NCI-H524 treated with DMSO at 0.1 percent for 48 hours (cell line): ENCODE measurements around the gene RAB3IP.
A peak's percentile ranks its signal among the peaks of the same experiment; 100 is the strongest.

Experiments
- DNase-seq: peaks from one replicate; lab custom pipeline; 2025; lab: John Stamatoyannopoulos, UW

Gene RAB3IP, protein sequence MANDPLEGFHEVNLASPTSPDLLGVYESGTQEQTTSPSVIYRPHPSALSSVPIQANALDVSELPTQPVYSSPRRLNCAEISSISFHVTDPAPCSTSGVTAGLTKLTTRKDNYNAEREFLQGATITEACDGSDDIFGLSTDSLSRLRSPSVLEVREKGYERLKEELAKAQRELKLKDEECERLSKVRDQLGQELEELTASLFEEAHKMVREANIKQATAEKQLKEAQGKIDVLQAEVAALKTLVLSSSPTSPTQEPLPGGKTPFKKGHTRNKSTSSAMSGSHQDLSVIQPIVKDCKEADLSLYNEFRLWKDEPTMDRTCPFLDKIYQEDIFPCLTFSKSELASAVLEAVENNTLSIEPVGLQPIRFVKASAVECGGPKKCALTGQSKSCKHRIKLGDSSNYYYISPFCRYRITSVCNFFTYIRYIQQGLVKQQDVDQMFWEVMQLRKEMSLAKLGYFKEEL

DNA sequence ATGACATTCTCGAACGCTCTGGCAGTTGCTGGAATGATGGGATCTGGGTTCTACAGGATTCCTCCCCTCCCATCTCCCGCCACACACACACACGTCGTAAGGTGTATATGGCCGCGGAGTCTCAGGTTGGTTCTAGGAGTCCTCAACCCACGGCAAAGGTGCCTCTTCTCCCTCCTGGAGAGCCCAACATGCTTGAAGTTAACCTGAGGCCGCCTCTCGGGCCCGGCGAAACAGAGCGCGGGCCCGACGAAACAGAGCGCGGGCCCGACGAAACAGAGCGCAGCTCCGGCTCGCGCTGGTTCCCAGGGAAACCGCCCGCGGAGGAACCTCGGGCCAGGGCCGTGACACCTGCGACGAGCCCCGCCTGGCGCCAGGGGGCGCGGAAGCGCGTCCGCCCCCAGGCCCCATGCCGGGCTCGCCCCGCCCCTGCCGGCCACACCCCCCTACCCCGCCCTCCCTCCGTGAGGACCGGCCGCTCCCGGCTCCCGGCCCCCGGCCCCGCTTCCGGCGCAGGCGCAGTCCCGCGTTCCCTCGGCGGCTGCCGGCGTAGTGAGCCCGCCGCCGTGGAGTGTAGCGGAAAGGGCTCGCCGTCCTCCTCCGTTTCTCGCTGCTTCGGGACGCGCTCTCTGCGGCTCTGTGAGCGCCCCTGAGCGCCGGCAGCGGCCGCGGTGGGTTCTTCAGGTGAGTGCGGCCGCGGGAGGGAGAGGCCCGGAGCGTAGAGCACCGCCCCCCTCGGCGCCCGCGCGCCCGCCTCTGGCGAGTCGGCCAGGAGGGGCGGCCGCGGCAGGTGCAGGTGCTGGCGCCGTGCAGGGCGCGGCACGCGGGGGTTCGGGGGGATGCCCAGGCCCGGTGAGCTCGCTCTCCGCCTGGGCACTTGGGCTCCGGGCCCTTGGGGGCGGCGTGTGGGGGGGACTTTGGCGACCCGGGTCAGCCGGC is at the start of gene RAB3IP:
Gene RAB3IP (plus strand): TSS at position 510 of the 936 bp plus-strand sequence. CDS start 16,549 bp downstream, outside the sequence.
- DNase-seq = no peak

DNA sequence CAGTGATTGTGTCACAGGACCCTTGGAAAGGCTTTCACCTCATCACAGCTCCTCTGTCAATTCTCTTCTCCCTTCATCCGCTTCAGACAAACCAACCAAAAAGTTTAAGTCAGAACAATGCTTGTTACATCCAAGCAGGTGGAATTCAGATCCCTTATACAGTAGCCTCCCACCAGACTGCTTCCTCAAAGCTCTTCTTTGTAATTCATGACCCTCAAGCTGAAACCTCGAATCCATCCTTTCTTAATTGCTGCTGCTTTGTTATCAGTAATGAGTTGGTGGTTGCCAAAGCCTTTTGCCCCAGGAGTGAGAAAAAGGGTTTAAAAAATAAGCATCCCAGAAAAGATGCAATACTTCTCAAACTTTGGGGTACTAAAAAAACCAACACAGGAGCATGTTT is 49.0 kb upstream of the RAB3IP start:
- no peak for DNase-seq

DNA sequence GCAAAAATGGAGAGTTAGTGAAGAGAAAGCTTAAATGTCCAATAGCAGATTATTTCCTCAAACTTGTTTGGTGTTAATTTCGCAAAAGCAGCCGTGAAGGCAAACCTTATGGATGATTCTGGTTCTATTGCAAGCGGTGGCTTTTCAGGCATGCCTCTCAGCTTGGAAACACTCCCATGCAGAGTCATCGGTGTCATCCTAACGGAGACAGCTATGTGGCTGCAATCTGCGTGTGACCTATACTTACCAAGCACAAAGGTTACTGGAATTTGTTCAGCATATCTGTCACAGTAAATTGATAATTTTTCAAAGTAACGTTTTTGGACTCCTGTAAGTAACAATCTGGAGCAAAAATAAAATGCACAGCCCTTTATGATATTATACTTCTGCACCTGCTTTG is 44.5 kb upstream of the RAB3IP start:
- DNase-seq = no peak

DNA sequence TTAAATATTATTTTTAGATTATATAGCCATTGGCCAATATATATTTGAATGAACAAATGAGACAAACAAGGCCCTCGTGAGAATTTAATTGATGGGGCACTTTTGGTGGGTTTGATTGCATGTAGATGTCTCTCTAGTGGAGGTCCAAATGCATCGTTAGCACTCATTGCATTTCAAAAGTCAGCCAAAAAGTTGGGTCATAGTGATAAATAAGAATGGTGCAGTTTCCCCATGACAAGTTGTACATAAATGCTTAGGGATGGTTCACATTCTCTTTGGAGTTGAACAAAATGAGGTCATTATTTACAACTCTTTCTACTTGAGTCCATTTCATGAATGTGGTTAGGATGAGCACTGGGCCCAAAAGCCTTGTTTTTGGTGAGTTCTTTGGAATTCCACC is 40.6 kb upstream of the RAB3IP start:
- no peak for DNase-seq

DNA sequence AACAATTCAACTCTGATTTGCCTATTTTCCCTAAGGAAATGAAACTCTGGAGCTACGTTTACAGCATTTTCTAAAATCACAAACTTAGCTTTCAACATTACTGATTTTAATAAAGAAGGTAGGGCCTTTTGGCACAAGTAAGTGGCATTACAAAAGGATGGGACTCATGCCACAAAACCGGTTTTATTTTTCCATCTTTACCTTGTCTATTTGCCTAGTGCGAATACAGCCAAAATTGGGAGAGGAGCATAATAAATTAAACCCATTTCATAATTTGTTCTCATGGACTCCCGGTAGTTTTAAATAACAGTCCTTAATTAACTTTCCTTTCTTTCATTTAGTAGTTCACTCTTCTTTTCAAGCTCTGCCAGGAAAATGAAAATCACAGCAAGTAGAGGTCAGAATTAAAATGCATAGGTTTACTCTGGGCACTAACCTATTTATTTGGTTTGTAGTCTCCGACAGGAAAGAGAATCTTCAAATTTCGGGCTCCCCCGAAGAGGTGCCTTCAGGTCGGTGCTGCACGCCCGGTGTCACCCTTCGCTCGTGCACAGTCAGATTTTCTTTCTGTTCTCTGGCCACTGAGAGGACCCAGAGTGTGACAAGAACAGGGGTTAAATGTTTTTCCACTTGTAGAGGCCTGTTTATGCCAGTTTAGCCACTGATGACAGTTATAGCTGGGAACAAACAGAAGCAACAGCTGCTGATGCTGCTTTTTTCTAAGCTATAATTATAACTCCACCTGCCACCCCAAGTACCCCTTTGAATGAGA is 39.7 kb upstream of the RAB3IP start, which contains the start of gene BEST3:
Gene BEST3 (minus strand): TSS at position 535 of the 772 bp plus-strand sequence. CDS start 1,505 bp downstream, outside the sequence.
- DNase-seq = no peak

DNA sequence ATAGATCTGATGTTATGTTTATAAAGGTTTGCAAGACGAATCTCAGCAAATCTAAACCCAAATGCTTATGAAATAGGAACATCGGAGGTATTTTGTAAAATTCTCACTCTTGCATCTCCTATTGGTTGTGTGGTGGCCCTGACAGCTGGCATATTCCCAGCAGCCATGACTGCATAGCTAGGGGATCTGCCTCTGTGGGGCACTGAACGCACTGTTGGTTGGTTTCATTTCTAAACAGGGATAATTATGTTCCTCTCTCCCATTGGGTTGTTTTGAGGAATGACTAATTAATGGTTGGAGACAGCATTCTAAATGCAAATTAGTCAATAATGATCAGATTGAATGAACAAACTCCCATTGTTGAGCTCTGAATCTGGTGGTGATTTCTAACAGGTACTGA is 36.8 kb upstream of the RAB3IP start:
- no peak for DNase-seq

DNA sequence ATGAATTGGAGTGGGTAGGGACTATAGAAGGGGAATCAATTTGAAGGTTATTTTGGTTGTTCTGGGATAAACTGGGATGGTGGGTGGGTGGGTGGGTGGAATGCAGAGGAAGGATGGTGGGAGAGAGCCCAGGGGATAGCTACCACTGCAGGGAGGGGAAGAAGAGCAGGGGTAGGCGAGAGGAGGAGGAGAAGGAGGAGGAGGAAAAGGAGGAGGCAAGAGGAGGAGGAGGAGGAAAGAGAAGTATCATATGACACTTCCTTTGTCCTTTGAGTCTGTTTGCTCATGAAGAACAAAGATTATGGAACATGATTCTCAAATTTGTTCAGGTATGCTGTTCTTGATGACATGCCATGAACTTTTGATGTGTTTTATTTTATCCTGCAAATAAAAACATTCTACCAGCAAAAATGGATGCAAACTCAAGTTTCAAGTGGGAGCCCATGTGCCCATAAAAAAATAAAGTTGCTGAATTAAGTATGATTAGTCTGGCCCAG is 35.5 kb upstream of the RAB3IP start:
- no peak for DNase-seq

DNA sequence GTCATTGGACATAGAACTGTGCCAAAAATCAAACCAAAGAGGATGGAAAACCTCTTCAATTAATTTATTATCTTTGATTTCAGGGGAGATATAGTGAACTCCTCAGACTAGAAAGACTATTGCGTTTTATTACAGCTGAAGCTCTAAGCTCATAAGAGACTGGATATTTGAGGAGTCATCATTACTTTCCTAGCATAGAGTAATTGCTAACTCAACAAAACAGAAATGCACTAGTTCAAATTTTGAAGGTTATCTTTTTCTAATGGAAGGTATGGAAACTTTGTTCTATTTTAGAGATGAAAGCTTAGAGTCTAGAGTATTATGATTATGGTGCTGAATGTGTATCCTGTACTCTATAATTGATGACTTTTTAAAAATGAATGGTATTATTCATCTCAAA is 34.3 kb upstream of the RAB3IP start:
- DNase-seq = no peak

DNA sequence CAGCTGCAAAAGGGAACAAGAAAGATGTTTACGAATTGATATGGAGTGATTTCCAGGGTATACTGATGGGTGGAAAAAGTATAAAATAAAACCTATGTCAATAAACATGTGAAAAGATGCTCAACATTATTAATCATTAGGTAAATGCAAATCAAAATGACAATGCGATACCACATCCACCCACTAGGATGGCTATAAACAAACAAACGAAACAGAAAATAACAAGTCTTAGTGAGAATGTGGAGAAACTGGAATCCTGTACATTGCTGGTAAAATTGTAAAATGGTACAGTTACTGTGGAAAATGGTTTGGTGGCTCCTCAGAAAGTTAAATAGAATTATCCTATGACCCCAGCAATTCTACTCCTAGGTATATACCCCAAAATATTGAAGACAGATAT is 30.0 kb upstream of the RAB3IP start:
- no peak for DNase-seq

DNA sequence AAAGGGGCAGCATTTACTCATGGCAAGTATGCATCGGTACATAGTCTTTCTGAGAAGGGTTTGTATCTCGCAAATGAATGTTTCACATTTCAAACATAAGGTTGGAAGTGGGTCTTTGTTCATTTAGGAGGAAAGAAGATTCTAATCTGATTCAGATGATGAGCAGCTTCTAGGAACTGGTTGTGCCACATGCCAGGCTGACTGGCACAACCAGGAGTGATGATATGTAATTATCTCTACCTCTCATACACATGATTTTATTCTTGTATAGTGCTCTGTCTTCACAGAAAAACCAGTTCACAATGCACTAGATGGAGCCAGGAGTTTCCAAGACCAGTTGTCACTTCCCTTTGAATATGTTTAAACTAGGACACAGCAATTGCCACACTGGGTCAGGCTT is 25.8 kb upstream of the RAB3IP start:
- DNase-seq = no peak

DNA sequence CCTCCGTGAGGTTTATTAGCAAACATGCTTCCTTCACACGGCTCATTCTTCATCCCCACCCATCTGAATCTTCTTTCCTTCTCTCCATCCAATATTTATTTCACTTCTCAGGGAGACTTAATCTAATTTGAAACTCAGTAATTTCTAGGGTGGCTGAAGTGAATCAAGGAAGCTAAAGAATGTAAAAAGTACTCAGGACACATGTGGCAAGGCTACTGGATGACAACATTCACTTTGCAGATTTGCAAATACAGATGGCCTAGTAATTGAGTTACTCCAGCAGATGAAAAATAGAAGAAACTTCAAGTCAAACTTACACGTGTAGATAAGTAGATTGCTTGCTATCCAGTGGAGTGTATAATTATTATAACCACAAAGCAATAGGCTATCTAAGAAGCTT is 24.1 kb upstream of the RAB3IP start:
- no peak for DNase-seq

DNA sequence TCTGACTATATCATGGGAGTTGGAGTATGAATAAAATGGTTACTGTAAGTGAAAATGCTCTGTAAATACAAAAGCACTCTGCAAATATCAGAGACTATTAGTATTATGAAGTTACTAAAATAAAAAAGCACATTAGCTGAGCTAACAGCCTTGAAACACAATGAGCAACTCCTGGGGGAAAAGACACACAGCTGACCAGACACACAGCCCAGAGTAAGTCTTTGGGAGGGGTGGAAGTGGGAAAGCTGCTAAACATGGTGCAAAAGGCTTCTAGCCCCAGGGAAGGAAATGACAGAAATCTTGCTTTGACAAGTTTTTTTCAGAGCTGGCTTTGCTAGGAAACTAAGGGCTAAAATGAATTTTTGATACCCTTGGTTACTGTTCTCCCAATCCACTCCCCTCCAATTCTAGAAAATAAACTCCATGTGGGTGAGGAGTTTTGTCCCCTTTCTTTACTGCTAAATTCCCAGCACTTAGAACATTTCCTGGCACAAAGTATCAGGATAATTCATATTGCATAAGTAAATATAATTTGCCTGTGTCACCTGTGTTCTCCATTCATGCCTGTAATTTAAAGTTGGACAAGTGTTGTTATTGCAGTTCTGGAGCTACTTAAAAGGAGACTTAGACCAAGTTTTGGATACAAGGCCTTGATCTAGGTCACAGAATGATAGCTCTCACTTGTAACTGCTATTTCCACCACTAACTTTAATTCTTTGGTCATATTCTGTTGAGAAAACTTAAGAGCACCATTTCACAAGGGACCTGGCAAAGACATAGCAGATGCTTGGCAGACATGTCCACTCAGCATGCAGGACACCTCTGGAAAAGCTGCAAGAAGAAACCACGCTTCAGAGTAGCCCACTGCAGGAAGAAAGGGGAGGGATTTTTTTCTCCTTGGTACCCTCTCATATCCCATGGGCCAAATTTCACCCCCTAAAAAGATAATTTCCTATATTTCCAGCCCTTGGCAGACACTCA is 19.0 kb upstream of the RAB3IP start:
- no peak for DNase-seq

DNA sequence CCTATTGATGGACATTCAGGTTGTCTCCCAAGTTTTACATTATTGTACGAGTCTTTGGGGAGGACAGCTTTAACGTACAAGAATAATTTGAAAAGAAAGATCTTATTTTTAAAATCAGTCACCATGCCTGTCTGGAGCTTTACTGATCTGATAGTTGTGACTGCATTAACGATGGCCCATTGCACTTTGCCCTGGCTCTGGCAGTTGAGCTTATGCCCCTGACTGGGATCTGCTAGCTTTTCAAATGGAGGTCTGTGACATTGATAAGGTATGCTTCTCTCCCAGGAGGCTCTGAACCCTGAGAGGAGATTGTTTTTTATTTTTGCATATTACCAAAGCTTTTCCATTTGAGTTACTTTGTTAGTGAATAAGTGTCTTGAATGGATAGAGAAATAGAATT is 17.9 kb upstream of the RAB3IP start:
- DNase-seq = no peak

DNA sequence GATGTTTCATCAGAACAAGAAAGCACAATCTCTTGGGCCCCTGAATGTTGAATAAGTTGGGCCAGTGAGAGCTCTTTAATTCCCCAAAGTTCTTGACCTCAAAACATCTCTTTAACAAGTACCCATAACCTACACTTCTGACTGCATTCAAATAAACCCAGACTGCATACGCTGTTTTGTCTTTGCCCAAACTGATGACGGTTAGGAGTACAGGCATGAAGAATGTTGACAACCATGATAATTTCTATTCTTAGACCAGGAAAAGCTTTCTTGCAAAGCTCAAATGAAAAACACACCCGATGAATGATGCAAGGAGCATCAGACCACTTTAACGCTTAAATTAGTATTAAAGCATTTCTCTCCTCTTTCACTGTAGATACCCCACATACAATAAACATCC is 11.7 kb upstream of the RAB3IP start:
- no peak for DNase-seq

DNA sequence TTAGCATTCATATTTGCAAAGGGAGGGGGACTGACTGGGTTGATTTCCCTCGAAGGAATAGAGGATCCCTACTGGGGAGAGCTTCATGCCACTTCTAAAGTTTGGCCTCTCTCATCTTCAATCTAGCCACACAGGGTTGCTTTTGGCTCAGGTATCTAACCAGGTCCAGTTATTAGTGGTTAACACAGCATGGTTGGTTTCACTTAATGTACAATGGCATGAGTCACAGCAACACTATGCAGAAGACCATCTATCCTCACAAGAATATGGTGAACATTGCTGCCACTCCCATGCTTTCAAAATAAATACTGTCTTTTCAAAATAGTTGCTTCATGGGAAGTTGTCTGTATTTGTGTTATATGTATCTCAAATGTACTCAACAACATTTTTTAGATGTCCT is 6.6 kb upstream of the RAB3IP start:
- DNase-seq = no peak

DNA sequence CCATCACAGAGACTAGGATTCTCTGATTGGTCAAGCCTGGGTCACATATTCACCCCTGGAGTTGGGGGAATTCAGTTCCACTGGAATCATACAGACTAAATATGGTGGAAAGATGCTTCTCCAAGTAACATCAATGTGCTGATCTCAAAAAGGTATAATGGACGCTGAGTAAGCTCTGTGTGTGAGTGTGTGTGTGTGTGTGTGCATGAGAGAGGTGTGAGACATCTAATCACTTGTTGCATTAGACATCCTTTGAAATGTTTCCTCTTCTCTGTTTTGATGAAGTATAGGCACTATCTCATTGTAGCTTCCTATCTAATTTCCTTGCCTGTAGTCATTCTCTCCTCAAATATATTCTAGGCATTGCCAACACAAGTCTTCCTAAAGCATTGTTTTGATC is 5.0 kb upstream of the RAB3IP start:
- DNase-seq = no peak

DNA sequence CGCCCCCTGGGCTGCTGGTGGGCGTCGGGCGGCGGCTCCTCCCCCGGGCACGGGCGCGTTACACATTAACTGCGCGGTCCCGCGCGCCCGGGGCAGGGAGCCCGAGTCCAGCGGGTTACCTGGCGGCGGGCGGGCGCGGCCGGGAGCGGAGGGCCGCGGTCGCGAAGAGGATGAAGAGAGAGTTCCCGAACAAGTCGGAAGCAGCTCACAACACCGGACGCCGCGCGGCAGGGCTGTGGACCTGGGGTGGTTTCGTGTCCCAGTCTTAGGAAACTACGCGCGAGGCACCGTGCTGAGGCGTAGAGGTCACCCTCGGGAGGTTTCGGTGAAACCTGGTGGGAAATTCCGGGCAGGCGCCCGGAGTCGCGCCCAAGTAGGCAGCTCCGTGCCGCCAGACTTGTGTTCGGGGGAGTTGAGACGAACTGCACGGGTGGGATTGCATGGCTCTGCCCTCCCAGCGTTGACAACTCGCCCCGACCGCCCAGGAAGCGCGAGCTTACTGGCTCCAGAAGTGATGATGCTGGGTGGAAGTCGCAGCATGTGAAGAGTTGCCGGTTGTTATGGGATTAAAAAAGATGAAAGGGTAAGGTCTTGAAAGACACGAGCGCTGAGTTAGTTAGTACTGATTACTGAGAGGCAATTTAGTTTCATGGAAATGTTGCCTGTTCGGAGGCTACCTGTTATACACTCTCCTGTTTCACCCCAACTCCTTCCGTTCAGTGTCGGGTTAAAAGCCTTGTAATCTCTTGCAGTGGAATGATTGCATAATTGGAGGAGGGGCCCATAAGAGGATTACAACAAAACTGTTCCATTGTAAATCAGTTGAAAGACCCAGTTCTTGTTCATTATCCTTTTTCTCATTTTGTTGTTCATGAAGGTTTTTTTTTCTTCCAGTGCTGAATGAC is 879 bp downstream of the RAB3IP start:
- peak; percentile 18 for DNase-seq

DNA sequence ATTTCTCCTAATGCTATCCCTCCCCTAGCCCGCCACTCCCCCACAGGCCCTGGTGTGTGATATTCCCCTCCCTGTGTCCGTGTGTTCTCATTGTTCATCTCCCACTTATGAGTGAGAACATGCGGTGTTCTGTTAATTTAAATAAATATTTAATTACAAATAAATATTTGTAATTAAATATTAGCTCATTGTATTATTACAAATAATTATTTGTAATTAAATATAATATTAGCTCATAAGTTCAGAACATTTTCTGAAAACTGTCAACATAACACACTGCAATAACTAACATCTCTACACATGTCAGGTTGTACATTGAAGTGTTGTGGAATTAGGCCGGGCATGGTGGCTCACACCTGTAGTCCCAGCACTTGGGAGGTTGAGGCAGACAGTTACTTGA is 5.4 kb downstream of the RAB3IP start:
- DNase-seq = no peak

DNA sequence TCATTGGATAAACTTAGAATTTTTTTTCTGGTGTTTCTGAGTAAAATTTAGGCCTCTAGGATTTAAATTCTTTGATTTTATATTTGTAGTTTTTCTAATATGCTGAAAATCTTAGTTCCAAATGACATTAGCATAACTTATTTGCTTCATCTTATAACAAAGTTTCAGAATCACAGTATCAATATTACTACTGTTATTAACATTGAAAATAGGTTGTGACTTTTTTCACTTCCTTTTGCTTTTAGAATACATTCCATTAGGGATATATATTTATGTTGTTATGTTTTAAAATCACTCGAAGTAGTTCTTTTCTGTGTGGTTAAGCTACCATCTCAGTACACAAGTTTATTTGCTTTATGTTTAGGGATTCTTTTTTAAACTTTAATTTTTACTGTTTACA is 12.8 kb downstream of the RAB3IP start:
- DNase-seq = no peak

DNA sequence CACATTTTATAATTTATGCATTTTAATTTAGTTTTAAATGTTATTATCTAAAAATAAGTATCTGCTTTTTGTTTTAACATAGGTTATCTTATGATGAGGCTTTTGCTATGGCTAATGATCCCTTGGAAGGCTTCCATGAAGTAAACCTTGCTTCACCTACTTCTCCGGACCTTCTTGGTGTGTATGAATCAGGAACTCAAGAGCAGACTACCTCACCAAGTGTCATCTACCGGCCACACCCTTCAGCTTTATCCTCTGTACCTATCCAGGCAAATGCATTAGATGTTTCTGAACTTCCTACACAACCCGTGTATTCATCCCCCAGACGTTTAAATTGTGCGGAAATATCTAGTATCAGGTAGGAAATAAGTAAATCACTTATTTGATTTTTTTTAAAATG is 16.6 kb downstream of the RAB3IP start:
- DNase-seq = no peak
